Caco-2 (cell line): ENCODE results near the gene STMP1. TPM values are rescaled to one million over a fixed set of nuclear protein-coding genes. Genes with fewer than 3 reads are reported as not detected.

Experiments used
- BruUV-seq: library from RNA; stranded (reverse); fragments of 400-500 nt; replicated peaks from 2 replicates; lab custom pipeline; 2021; lab: Mats Ljungman, UMichigan
- CTCF ChIA-PET: fragments of 300-600 bp; sonication (Branson Sonifier 250); formaldehyde crosslinking; loops from one replicate; lab custom pipeline; 2022; ENCODE audit warnings: antibody characterized with exemption; lab: Charles Lee
- POLR2A ChIA-PET: fragments of 300-600 bp; sonication (Branson Sonifier 250); formaldehyde crosslinking; loops from one replicate; lab custom pipeline; 2022; ENCODE audit warnings: antibody characterized with exemption; lab: Charles Lee
- DNase-seq, 2 experiments: peaks; one replicate each; pipeline versions ENCODE4 v3.0.0 to v3.0.0-alpha.2; 2020 to 2022
- H3K27me3 ChIP-seq: replicated peaks from 2 replicates; pipeline ENCODE4 v1.6.0; 2011; ENCODE audit warnings: low read length; ENCODE audit not compliant: control insufficient read depth, insufficient read depth
- H3K36me3 ChIP-seq: 2 replicates; pipeline ENCODE4 v1.5.1; 2011; ENCODE audit warnings: low read length; ENCODE audit not compliant: control insufficient read depth, insufficient read depth
- H3K4me1 ChIP-seq: fragments of 250-450 bp; sonication (Bioruptor Pico); 2 replicates; pipeline ENCODE4 v1.5.1; 2020; ENCODE audit warnings: mild to moderate bottlenecking
- H3K4me3 ChIP-seq: 2 replicates; pipeline ENCODE4 v1.5.1; 2011; ENCODE audit warnings: low read depth, mild to moderate bottlenecking, control low read depth, low read length
- H3K9me3 ChIP-seq: fragments of 250-450 bp; sonication (Bioruptor Pico); 2 replicates; pipeline ENCODE4 v1.5.1; 2020; ENCODE audit warnings: mild to moderate bottlenecking, moderate library complexity
- H3K27ac Mint-ChIP-seq: one replicate; pipeline ENCODE4 v1.8.0; 2022; ENCODE audit warnings: mixed read lengths; ENCODE audit not compliant: unreplicated experiment
- H3K27me3 Mint-ChIP-seq: one replicate; pipeline ENCODE4 v1.8.0; 2022; ENCODE audit warnings: mixed read lengths; ENCODE audit not compliant: insufficient read depth, unreplicated experiment
- H3K36me3 Mint-ChIP-seq: one replicate; pipeline ENCODE4 v1.8.0; 2022; ENCODE audit warnings: mild to moderate bottlenecking, mixed read lengths; ENCODE audit not compliant: insufficient read depth, unreplicated experiment
- H3K4me1 Mint-ChIP-seq: one replicate; pipeline ENCODE4 v1.8.0; 2022; ENCODE audit warnings: low read depth, mixed read lengths; ENCODE audit not compliant: unreplicated experiment
- H3K4me3 Mint-ChIP-seq: one replicate; pipeline ENCODE4 v1.8.0; 2022; ENCODE audit warnings: mild to moderate bottlenecking, moderate library complexity, mixed read lengths; ENCODE audit not compliant: unreplicated experiment
- H3K9me3 Mint-ChIP-seq: one replicate; pipeline ENCODE4 v1.8.0; 2022; ENCODE audit warnings: mixed read lengths; ENCODE audit not compliant: unreplicated experiment
- intact Hi-C: fragments of 100-400 bp; cut with micrococcal nuclease; formaldehyde crosslinking; loops from one replicate; pipeline ENCODE4 v1.10.0; 2022; ENCODE audit not compliant: unreplicated experiment
- total RNA-seq: library from RNA; stranded (reverse); gene quantifications from 2 replicates; pipeline ENCODE4 v1.2.3, GENCODE V29; 2022
- TF ChIP-seq, protein P1 (sequence below), 2 experiments: fragments of 200-600 bp in 1 of 2; IDR thresholded peaks; 1 replicate in 1 of 2; 2 replicates in 1 of 2; pipeline versions ENCODE4 v1.5.1 to v1.8.0; 2011 to 2022; ENCODE audit warnings: antibody characterized with exemption in 1 of 2, control low read depth in 1 of 2, inconsistent platforms in 1 of 2, low read depth in 1 of 2, low read length in 1 of 2, mild to moderate bottlenecking in 1 of 2, moderate library complexity in 1 of 2; ENCODE audit not compliant: insufficient read depth in 1 of 2, severe bottlenecking in 1 of 2, unreplicated experiment in 1 of 2

Gene STMP1
- total RNA-seq, 1 experiment from 2014 or later, result 21.5 TPM

DNA sequence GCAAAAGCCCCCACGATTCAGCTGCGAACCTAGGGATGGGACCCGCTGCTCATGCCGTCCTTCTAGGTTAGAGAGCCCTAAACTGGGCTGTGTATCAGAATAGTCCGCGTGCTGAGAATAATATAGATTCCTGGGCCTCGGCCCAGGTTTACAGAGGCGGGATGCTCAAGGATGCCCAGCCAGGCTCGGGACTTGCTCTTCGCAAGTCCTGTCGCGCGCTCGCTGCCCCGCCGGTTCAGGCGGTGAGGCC lies 266 bp upstream of the STMP1 start:
- Mint-ChIP-seq H3K36me3 (no peaks in the 10 kb centered on the region), H3K27ac (peak overlapping the region; percentile 87), H3K27me3 (no peaks in the 10 kb centered on the region), H3K9me3 (no peaks in the 10 kb centered on the region), H3K4me1 (peaks cover 8% of the 10 kb centered on the region), H3K4me3 (peak overlapping the region; percentile 85)
- POLR2A ChIA-PET, result interaction anchor here (0.7 to 1.0 kb wide), 2 partner anchors 11 to 1227 kb away, joined by 3 read pairs; no protein-coding TSS in a partner anchor
- TF ChIP-seq, protein P1, sequence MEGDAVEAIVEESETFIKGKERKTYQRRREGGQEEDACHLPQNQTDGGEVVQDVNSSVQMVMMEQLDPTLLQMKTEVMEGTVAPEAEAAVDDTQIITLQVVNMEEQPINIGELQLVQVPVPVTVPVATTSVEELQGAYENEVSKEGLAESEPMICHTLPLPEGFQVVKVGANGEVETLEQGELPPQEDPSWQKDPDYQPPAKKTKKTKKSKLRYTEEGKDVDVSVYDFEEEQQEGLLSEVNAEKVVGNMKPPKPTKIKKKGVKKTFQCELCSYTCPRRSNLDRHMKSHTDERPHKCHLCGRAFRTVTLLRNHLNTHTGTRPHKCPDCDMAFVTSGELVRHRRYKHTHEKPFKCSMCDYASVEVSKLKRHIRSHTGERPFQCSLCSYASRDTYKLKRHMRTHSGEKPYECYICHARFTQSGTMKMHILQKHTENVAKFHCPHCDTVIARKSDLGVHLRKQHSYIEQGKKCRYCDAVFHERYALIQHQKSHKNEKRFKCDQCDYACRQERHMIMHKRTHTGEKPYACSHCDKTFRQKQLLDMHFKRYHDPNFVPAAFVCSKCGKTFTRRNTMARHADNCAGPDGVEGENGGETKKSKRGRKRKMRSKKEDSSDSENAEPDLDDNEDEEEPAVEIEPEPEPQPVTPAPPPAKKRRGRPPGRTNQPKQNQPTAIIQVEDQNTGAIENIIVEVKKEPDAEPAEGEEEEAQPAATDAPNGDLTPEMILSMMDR (IDR thresholded peaks at IDR 0.05; ENCODE audit: insufficient read depth in 1 of 2, low read depth in 1 of 2, low read length in 1 of 2, severe bottlenecking in 1 of 2, unreplicated experiment in 1 of 2), result no peak
- CTCF ChIA-PET, result interaction anchor here (0.9 to 1.7 kb wide), 3 partner anchors 9 to 70 kb away, joined by 4 to 9 read pairs (median 7); no protein-coding TSS in a partner anchor
- no peaks in the 10 kb centered on the region for H3K27me3 ChIP-seq
- no peak for DNase-seq
- no peaks in the 10 kb centered on the region for H3K9me3 ChIP-seq
- no TSS peak for BruUV-seq
- no peaks in the 10 kb centered on the region for H3K36me3 ChIP-seq
- intact Hi-C loops, result loop anchor here (5.0 kb wide), 2 partner anchors 150 to 340 kb away; partner anchors contain the start of gene CNOT4
- peaks cover 11% of the 10 kb centered on the region for H3K4me1 ChIP-seq
- H3K4me3 ChIP-seq, result peak overlapping the region; percentile 100

DNA sequence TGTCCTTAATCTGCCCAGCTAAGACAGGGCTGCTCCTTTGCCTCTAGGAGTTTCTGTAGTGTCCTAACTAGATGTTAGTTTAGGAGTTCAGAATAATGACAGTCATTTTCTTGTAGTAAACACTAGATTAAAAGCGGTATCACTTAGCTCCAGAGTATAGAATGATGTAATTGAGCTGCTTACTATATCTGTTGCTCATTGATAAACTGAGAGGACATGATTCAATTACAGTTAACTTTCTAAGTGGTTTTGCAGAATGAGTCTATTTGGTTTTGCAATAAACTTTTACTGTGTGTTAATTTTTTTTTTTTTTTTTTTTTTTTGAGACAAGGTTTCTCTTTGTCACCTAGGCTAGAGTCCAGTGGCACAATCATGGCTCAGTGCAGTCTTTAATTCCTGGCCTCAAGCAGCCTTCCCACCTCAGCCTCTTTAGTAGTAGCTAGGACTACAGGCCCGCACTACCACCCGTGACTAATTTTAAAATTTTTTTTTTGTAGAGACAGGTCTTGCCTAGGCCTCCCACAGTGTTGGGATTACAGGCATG lies 1.8 kb downstream of the STMP1 start:
- Mint-ChIP-seq H3K4me1 (peaks cover 8% of the 10 kb centered on the region), H3K9me3 (peaks cover 10% of the 10 kb centered on the region), H3K36me3 (no peaks in the 10 kb centered on the region), H3K27ac (no peak overlapping the region), H3K27me3 (no peaks in the 10 kb centered on the region), H3K4me3 (peak overlapping the region; percentile 85)
- no peaks in the 10 kb centered on the region for H3K27me3 ChIP-seq
- H3K4me3 ChIP-seq, result no peak overlapping the region
- TF ChIP-seq, protein P1 (IDR thresholded peaks at IDR 0.05; ENCODE audit: insufficient read depth in 1 of 2, low read depth in 1 of 2, low read length in 1 of 2, severe bottlenecking in 1 of 2, unreplicated experiment in 1 of 2), result no peak
- peaks cover 11% of the 10 kb centered on the region for H3K4me1 ChIP-seq
- H3K36me3 ChIP-seq, result no peaks in the 10 kb centered on the region
- no peak for DNase-seq
- BruUV-seq, result no TSS peak
- no peaks in the 10 kb centered on the region for H3K9me3 ChIP-seq
- ChIA-PET POLR2A (no interaction called here), CTCF (interaction anchor here (0.7 kb wide), 1 partner anchor 9 kb away, joined by 9 read pairs; no protein-coding TSS in a partner anchor)
- intact Hi-C loops, result loop anchor here (5.0 kb wide), 2 partner anchors 152 to 338 kb away; partner anchors contain the start of gene CNOT4

DNA sequence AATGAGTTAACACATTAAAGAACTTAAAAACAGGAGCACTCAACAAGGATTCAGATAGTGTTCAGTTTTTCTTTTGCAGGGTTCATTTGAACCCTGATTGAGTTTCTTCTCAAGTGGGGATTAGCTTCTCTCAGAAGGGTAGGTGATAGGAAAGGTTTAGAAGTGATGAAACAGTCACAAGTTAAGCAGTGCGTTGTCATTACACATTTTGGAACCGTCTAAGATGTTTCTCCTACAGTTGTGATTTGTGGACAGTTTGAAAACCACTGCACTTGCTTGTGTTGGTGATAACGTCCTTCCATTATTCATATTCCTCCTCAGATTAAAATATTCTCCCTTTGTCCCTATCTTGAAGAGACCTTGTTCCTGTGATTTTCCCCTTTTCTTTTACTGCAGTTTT lies 2.7 kb downstream of the STMP1 start:
- ChIA-PET POLR2A (no interaction called here), CTCF (no interaction called here)
- Histone ChIP-seq H3K9me3 (no peaks in the 10 kb centered on the region), H3K36me3 (no peaks in the 10 kb centered on the region), H3K4me1 (peaks cover 11% of the 10 kb centered on the region), H3K4me3 (no peak overlapping the region), H3K27me3 (no peaks in the 10 kb centered on the region)
- intact Hi-C loops, result no loop called here
- Mint-ChIP-seq H3K9me3 (peaks cover 11% of the 10 kb centered on the region), H3K27me3 (no peaks in the 10 kb centered on the region), H3K4me3 (no peak overlapping the region), H3K4me1 (peaks cover 8% of the 10 kb centered on the region), H3K36me3 (no peaks in the 10 kb centered on the region), H3K27ac (no peak overlapping the region)
- no TSS peak for BruUV-seq
- no peak for DNase-seq
- TF ChIP-seq, protein P1 (IDR thresholded peaks at IDR 0.05; ENCODE audit: insufficient read depth in 1 of 2, low read depth in 1 of 2, low read length in 1 of 2, severe bottlenecking in 1 of 2, unreplicated experiment in 1 of 2), result no peak
